Measurements from ENCODE around the gene MAPK8IP3. TPM values are rescaled to one million over a fixed set of nuclear protein-coding genes. Genes with fewer than 3 reads are reported as not detected.

Gene MAPK8IP3
- total and polyA plus RNA-seq, 9 of the 15 experiments (the other 6 are each of a cell fraction or from before 2014, with no cell fraction given) = 0.17 to 58.7 (median 16.7) TPM

DNA sequence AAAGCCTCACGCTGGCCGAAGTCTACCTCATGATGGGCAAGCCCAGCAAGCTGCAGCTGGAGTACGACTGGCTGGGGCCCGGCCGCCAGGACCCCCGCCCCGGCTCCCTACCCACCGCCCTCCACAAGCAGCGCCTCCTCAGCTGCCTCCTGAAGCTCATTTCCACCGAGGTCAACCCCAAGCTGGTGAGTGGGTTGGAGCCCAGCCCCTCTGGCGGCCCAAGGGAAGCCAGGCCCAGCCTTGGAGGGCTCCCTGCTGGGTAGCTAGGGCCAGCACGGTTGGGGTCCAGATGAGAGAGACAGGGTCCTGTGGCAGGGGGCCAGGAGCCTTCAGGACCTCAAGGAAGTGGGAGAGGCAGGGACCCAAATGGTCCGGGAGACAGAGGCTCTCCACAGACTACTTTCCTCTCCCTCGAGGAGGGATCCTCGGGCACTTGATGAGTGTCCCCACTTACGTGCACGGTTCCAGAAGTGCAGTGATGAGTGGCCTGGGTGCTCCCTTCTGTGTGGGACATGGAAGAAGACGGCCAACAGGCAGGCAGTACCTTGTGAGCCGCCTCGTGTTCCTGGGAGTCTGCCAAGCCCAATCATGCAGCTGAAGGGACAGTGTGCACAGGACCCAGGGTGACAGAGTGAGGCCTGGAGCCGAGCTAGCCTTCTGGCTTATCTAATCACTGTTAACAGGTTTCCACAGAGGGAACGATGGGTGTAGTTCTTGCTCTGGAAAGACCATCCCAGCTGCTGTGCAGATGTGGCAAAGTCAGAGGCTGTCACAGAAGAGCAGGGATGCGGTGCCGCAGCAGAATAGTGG is 49.0 kb upstream of the MAPK8IP3 start (continued):
- TF ChIP-seq MYNN (IDR thresholded peaks at IDR 0.05) (no peak), MYNN (CRISPR knock-in tag; IDR thresholded peaks at IDR 0.05) (no peak), MNT (conservative IDR thresholded peaks at IDR 0.05) (peak in 1 of 2 experiments; percentile 39; a peak in 2 of 4 replicates), RCOR1 (IDR thresholded peaks at IDR 0.05; ENCODE audit: borderline replicate concordance in 1 of 2, low read depth in 2 of 2, low read length in 2 of 2) (no peak), ZC3H4 (CRISPR knock-in tag; IDR thresholded peaks at IDR 0.05; ENCODE audit: borderline replicate concordance) (no peak), GTF2F1 (IDR thresholded peaks at IDR 0.05; ENCODE audit: low read depth, low read length) (no peak), TCFL5 (CRISPR knock-in tag; conservative IDR thresholded peaks at IDR 0.05) (no peak), NFE2L1 (tag; IDR thresholded peaks at IDR 0.05; ENCODE audit: borderline replicate concordance, low read depth) (no peak), NCOA6 (IDR thresholded peaks at IDR 0.05) (no peak), CBFA2T3 (IDR thresholded peaks at IDR 0.05) (peak; percentile 69), CBFA2T2 (conservative IDR thresholded peaks at IDR 0.05) (peak; percentile 60), ZNF583 (CRISPR knock-in tag; IDR thresholded peaks at IDR 0.05) (no peak), MEF2D (tag; conservative IDR thresholded peaks at IDR 0.05; ENCODE audit: low read depth) (no peak), CHCHD3 (CRISPR knock-in tag; IDR thresholded peaks at IDR 0.05) (no peak), NFIX (CRISPR knock-in tag; IDR thresholded peaks at IDR 0.05; ENCODE audit: low read depth) (no peak), ZNF586 (CRISPR knock-in tag; conservative IDR thresholded peaks at IDR 0.05) (no peak), THAP12 (CRISPR knock-in tag; IDR thresholded peaks at IDR 0.05) (no peak), NFIC (IDR thresholded peaks at IDR 0.05) (peak; percentile 37; the same call in 1 of the 2 replicates), SNIP1 (IDR thresholded peaks at IDR 0.05; ENCODE audit: low read depth) (no peak), SPI1 (IDR thresholded peaks at IDR 0.05; ENCODE audit: borderline replicate concordance, low read depth, low read length) (no peak), MCM7 (IDR thresholded peaks at IDR 0.05) (no peak), SAFB (IDR thresholded peaks at IDR 0.05; ENCODE audit: borderline replicate concordance, low read depth, low read length) (no peak), C11orf30 (IDR thresholded peaks at IDR 0.05; ENCODE audit: low read depth) (no peak), ZNF444 (CRISPR knock-in tag; IDR thresholded peaks at IDR 0.05) (no peak), SUPT5H (IDR thresholded peaks at IDR 0.05) (no peak), RNF2 (IDR thresholded peaks at IDR 0.05) (no peak)
- TF ChIP-seq, protein P1, sequence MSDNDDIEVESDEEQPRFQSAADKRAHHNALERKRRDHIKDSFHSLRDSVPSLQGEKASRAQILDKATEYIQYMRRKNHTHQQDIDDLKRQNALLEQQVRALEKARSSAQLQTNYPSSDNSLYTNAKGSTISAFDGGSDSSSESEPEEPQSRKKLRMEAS (CRISPR knock-in tag; IDR thresholded peaks at IDR 0.05) = 0 out of 2 replicates have a peak, but pooled peaks have one; percentile 27
